ENCODE data around the gene ATG12. TPM values are rescaled to one million over a fixed set of nuclear protein-coding genes. Genes with fewer than 3 reads are reported as not detected.
A peak's percentile ranks its signal among the peaks of the same experiment; 100 is the strongest.

Gene ATG12
- total and polyA plus RNA-seq, 2 of the 13 experiments (the other 11 are each of a cell fraction or from before 2014, with no cell fraction given): 46.4 to 58.1 TPM

DNA sequence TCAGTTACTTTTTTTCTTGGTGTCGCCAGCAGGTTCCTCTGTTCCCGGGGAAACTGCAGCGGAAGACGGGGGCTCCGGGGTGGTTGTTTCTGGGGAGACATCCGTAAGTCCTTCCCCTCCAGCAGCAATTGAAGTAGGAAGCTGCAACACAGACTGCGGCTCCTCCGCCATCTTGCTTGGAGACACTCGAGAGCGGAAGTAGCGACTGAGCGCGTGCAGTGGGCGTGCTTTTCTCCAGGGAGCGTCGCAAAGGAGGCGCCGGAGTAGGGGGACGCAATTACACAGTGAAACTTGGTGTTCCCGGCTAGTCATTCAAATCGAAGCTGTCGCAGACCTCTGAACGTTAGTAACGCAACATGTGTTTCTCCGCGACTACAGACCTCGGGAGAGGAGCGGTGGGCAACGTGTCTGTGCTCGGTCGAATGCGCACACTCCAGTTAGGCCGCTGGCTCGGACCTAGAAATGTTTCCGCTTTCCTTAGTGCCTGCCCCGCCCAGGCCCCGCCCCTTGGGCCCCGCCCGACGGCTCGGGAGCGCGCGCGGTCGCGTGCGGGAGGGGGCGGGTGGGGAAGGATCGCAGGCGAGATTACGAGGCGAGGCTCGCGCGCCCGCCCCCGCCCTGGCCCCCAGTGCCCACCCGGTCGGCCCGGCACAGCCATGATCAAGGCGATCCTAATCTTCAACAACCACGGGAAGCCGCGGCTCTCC is at the start of gene ATG12, which contains the start of gene AP3S1 (continued):
- no peak for TF ChIP-seq TBP (CRISPR knock-in tag; IDR thresholded peaks at IDR 0.05)
- TF ChIP-seq STAG1 (CRISPR knock-in tag; IDR thresholded peaks at IDR 0.05): no peak
- TF ChIP-seq FOXK1 (CRISPR knock-in tag; IDR thresholded peaks at IDR 0.05; ENCODE audit: borderline replicate concordance, low read depth): peak; percentile 83
- TF ChIP-seq, protein P1, sequence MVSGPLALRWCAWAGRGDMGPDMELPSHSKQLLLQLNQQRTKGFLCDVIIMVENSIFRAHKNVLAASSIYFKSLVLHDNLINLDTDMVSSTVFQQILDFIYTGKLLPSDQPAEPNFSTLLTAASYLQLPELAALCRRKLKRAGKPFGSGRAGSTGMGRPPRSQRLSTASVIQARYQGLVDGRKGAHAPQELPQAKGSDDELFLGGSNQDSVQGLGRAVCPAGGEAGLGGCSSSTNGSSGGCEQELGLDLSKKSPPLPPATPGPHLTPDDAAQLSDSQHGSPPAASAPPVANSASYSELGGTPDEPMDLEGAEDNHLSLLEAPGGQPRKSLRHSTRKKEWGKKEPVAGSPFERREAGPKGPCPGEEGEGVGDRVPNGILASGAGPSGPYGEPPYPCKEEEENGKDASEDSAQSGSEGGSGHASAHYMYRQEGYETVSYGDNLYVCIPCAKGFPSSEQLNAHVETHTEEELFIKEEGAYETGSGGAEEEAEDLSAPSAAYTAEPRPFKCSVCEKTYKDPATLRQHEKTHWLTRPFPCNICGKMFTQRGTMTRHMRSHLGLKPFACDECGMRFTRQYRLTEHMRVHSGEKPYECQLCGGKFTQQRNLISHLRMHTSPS (CRISPR knock-in tag; IDR thresholded peaks at IDR 0.05; ENCODE audit: low read depth): no peak; the same call in 1 of the 2 replicates
- no peak for TF ChIP-seq ZNF180 (CRISPR knock-in tag; IDR thresholded peaks at IDR 0.05; ENCODE audit: borderline replicate concordance, low read depth)
- TF ChIP-seq ELF4 (CRISPR knock-in tag; IDR thresholded peaks at IDR 0.05; ENCODE audit: borderline replicate concordance): peak; percentile 96
- TF ChIP-seq ARID3A (IDR thresholded peaks at IDR 0.05; ENCODE audit: low read depth, low read length): 0 out of 2 replicates have a peak, but pooled peaks have one; percentile 15
- no peak for TF ChIP-seq AGO1 (IDR thresholded peaks at IDR 0.05; ENCODE audit: low read depth, low read length, poor library complexity, severe bottlenecking)
- TF ChIP-seq ARID5B (CRISPR knock-in tag; IDR thresholded peaks at IDR 0.05): peak; percentile 60
- no peak for TF ChIP-seq PCBP1 (IDR thresholded peaks at IDR 0.05; ENCODE audit: borderline replicate concordance, low read depth, low read length)
- no peak; the same call in 1 of the 2 replicates for TF ChIP-seq ZSCAN29 (CRISPR knock-in tag; conservative IDR thresholded peaks at IDR 0.05)
- peak; percentile 77 for TF ChIP-seq HNRNPLL (IDR thresholded peaks at IDR 0.05; ENCODE audit: low read depth, low read length, poor library complexity, severe bottlenecking)
- no peak; the same call in 1 of the 2 replicates for TF ChIP-seq ZNF136 (CRISPR knock-in tag; IDR thresholded peaks at IDR 0.05; ENCODE audit: low read depth)
- no peak for TF ChIP-seq JUND (CRISPR knock-in tag; IDR thresholded peaks at IDR 0.05)
- peak; percentile 58; the same call in 1 of the 2 replicates for TF ChIP-seq SALL2 (CRISPR knock-in tag; IDR thresholded peaks at IDR 0.05)
- TF ChIP-seq REL (CRISPR knock-in tag; conservative IDR thresholded peaks at IDR 0.05): peak; percentile 96
- peak; percentile 81 for TF ChIP-seq ZNF557 (CRISPR knock-in tag; IDR thresholded peaks at IDR 0.05)
- TF ChIP-seq ASH2L (IDR thresholded peaks at IDR 0.05; ENCODE audit: insufficient read length, low read depth, low read length): peak; percentile 83
- no peak for TF ChIP-seq ZNF850 (CRISPR knock-in tag; conservative IDR thresholded peaks at IDR 0.05)
- TF ChIP-seq AHR (CRISPR knock-in tag; IDR thresholded peaks at IDR 0.05): peak; percentile 95
- TF ChIP-seq NCOA5 (CRISPR knock-in tag; IDR thresholded peaks at IDR 0.05): no peak
- TF ChIP-seq NCOA2 (CRISPR knock-in tag; IDR thresholded peaks at IDR 0.05): peak; percentile 76

All from HepG2 (cell line).